Prostate gland (tissue), 2 donors: ENCODE data around the gene MOB1A.

Experiments
- POLR2A ChIP-seq: fragments of 450-650 bp; IDR thresholded peaks from one replicate; pipeline ENCODE4 v1.6.1; 2016; ENCODE audit warnings: antibody characterized with exemption, mild to moderate bottlenecking
- POLR2AphosphoS5 ChIP-seq: sonication (generic); formaldehyde crosslinking; IDR thresholded peaks from one replicate; pipeline ENCODE4 v1.6.1; 2017; ENCODE audit warnings: antibody characterized with exemption
- TF ChIP-seq, protein P1 (sequence below), 4 experiments: fragments of 200-600 bp in 2 of 4; fragments of 450-650 bp in 2 of 4; sonication (generic) in 2 of 4; IDR thresholded peaks; 1 replicate in 3 of 4; 2 replicates in 1 of 4; pipeline ENCODE4 v1.5.1; 2016 to 2019; ENCODE audit warnings: antibody characterized with exemption in 4 of 4, mild to moderate bottlenecking in 2 of 4, moderate library complexity in 2 of 4

DNA sequence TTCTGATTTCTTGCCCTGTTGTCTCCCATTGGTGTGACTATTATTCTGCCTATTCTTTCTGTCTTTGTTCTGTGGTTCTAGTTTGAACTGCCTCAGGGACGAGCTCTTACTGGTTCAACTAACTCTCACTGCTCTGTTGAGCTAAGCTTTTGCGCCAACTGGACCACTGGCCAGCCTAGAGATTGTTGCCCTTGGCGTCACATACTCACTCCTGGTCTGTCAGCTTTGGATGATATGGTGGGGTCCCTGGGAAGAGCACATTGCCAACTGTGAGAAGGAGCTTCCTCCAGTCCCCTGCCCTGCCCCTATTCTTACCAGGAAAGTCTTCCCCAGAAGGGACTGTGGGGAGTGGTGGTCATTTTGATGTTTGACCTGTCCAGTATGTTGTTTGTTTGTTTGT lies 25.8 kb upstream of the MOB1A start:
- TF ChIP-seq, protein P1, sequence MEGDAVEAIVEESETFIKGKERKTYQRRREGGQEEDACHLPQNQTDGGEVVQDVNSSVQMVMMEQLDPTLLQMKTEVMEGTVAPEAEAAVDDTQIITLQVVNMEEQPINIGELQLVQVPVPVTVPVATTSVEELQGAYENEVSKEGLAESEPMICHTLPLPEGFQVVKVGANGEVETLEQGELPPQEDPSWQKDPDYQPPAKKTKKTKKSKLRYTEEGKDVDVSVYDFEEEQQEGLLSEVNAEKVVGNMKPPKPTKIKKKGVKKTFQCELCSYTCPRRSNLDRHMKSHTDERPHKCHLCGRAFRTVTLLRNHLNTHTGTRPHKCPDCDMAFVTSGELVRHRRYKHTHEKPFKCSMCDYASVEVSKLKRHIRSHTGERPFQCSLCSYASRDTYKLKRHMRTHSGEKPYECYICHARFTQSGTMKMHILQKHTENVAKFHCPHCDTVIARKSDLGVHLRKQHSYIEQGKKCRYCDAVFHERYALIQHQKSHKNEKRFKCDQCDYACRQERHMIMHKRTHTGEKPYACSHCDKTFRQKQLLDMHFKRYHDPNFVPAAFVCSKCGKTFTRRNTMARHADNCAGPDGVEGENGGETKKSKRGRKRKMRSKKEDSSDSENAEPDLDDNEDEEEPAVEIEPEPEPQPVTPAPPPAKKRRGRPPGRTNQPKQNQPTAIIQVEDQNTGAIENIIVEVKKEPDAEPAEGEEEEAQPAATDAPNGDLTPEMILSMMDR (IDR thresholded peaks at IDR 0.05), result no peak
- TF ChIP-seq POLR2AphosphoS5 (no peak), POLR2A (no peak)
